ENCODE results near the gene SYK. TPM values are rescaled to one million over a fixed set of nuclear protein-coding genes. Genes with fewer than 3 reads are reported as not detected.

The SYK gene
- total RNA-seq, 1 experiment from 2014 or later = 0.28 TPM

DNA sequence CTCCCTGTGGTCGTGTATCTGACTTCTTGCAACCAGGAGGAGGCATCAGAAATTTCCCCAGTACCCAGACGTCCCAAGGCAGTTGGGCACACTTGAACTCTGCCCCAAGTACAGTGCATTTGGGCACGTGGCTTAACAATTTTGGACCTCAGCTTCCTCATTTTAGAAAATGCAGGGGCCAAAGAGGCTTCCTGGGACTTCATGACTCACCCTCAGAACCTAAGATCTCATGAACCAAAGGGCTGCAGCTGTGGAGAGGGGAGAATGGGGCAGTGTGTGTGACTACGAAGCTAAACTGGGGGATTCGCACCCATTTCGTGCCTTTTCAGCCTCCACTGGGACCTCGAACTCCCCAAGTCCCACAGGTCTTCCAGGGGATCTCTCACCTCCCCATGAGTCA is 59.2 kb downstream of the SYK start:
- Histone ChIP-seq H3K4me3 (ENCODE audit: low read depth in 2 of 2, low read length in 2 of 2) (no peak overlapping the region), H3K27me3 (ENCODE audit: control insufficient read depth, insufficient read depth, low read length) (no peaks in the 10 kb centered on the region), H3K27ac (ENCODE audit: low read length) (no peak overlapping the region), H3K4me1 (ENCODE audit: control insufficient read depth, insufficient read depth, low read length) (no peaks in the 10 kb centered on the region), H3K36me3 (ENCODE audit: control insufficient read depth, insufficient read depth, low read length) (no peaks in the 10 kb centered on the region), H3K9me3 (ENCODE audit: control insufficient read depth, insufficient read depth, low read depth, low read length) (no peaks in the 10 kb centered on the region)
- TF ChIP-seq TCF7L2 (IDR thresholded peaks at IDR 0.05; ENCODE audit: low read depth, low read length) (no peak), SIN3A (IDR thresholded peaks at IDR 0.05; ENCODE audit: borderline replicate concordance, insufficient read depth, low read depth, low read length) (no peak)
- TF ChIP-seq, protein P1, sequence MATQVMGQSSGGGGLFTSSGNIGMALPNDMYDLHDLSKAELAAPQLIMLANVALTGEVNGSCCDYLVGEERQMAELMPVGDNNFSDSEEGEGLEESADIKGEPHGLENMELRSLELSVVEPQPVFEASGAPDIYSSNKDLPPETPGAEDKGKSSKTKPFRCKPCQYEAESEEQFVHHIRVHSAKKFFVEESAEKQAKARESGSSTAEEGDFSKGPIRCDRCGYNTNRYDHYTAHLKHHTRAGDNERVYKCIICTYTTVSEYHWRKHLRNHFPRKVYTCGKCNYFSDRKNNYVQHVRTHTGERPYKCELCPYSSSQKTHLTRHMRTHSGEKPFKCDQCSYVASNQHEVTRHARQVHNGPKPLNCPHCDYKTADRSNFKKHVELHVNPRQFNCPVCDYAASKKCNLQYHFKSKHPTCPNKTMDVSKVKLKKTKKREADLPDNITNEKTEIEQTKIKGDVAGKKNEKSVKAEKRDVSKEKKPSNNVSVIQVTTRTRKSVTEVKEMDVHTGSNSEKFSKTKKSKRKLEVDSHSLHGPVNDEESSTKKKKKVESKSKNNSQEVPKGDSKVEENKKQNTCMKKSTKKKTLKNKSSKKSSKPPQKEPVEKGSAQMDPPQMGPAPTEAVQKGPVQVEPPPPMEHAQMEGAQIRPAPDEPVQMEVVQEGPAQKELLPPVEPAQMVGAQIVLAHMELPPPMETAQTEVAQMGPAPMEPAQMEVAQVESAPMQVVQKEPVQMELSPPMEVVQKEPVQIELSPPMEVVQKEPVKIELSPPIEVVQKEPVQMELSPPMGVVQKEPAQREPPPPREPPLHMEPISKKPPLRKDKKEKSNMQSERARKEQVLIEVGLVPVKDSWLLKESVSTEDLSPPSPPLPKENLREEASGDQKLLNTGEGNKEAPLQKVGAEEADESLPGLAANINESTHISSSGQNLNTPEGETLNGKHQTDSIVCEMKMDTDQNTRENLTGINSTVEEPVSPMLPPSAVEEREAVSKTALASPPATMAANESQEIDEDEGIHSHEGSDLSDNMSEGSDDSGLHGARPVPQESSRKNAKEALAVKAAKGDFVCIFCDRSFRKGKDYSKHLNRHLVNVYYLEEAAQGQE (IDR thresholded peaks at IDR 0.05; ENCODE audit: insufficient read depth in 1 of 2, low read depth in 2 of 2, low read length in 1 of 2) = no peak
- ChIA-PET POLR2A (interaction anchor here (0.7 kb wide), 1 partner anchor 679 kb away, joined by 4 read pairs; no protein-coding TSS in a partner anchor), CTCF (no interaction called here)
- DNase-seq (ENCODE audit: low read depth, low spot score) = no peak
- intact Hi-C loops (cut with micrococcal nuclease; ENCODE audit: unreplicated experiment) = no loop called here
- BruUV-seq (replicated peaks) = no TSS peak
- in situ Hi-C loops (cut with HindIII; ENCODE audit: low pct_unique_long_range_greater_than_20kb, low sequenced_read_pairs) = no loop called here
- no peak for ATAC-seq

DNA sequence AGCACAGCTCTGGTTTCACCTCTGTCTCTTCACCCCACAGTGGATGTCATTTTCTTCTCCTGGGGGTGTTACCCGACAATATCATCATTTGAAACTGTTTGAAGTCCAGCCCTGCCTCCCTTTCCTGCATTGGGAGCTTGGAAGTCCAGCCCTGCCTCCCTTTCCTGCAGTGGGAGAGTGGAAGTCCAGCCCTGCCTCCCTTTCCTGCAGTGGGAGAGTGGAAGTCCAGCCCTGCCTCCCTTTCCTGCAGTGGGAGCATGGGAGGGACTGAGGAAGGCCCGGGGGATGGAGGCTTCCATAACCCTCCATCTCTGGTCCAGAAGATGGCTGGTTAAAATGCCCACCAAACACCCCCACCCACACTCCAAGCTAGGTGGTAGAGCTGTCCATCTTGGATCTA is 59.8 kb downstream of the SYK start:
- in situ Hi-C loops (cut with HindIII; ENCODE audit: low pct_unique_long_range_greater_than_20kb, low sequenced_read_pairs) = no loop called here
- TF ChIP-seq POLR2AphosphoS5 (IDR thresholded peaks at IDR 0.05; ENCODE audit: low read depth, low read length) = no peak
- TF ChIP-seq SIN3A (IDR thresholded peaks at IDR 0.05; ENCODE audit: borderline replicate concordance, insufficient read depth, low read depth, low read length) = no peak
- TF ChIP-seq, protein P1 (IDR thresholded peaks at IDR 0.05; ENCODE audit: insufficient read depth in 1 of 2, low read depth in 2 of 2, low read length in 1 of 2) = no peak
- TF ChIP-seq TCF7L2 (IDR thresholded peaks at IDR 0.05; ENCODE audit: low read depth, low read length) = no peak
- TF ChIP-seq, protein P2, sequence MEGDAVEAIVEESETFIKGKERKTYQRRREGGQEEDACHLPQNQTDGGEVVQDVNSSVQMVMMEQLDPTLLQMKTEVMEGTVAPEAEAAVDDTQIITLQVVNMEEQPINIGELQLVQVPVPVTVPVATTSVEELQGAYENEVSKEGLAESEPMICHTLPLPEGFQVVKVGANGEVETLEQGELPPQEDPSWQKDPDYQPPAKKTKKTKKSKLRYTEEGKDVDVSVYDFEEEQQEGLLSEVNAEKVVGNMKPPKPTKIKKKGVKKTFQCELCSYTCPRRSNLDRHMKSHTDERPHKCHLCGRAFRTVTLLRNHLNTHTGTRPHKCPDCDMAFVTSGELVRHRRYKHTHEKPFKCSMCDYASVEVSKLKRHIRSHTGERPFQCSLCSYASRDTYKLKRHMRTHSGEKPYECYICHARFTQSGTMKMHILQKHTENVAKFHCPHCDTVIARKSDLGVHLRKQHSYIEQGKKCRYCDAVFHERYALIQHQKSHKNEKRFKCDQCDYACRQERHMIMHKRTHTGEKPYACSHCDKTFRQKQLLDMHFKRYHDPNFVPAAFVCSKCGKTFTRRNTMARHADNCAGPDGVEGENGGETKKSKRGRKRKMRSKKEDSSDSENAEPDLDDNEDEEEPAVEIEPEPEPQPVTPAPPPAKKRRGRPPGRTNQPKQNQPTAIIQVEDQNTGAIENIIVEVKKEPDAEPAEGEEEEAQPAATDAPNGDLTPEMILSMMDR (IDR thresholded peaks at IDR 0.05) = no peak
- Histone ChIP-seq H3K4me3 (ENCODE audit: low read depth in 2 of 2, low read length in 2 of 2) (no peak overlapping the region), H3K36me3 (ENCODE audit: control insufficient read depth, insufficient read depth, low read length) (no peaks in the 10 kb centered on the region), H3K4me1 (ENCODE audit: control insufficient read depth, insufficient read depth, low read length) (no peaks in the 10 kb centered on the region), H3K9me3 (ENCODE audit: control insufficient read depth, insufficient read depth, low read depth, low read length) (no peaks in the 10 kb centered on the region), H3K27ac (ENCODE audit: low read length) (no peak overlapping the region), H3K27me3 (ENCODE audit: control insufficient read depth, insufficient read depth, low read length) (no peaks in the 10 kb centered on the region)
- ChIA-PET POLR2A (interaction anchor here (0.7 kb wide), 1 partner anchor 680 kb away, joined by 4 read pairs; no protein-coding TSS in a partner anchor), CTCF (no interaction called here)
- ATAC-seq = no peak
- DNase-seq (ENCODE audit: low read depth, low spot score) = no peak
- intact Hi-C loops (cut with micrococcal nuclease; ENCODE audit: unreplicated experiment) = no loop called here
- no TSS peak for BruUV-seq (replicated peaks)
